Measurements from ENCODE around the gene SPTAN1.
"Not testable (repeated sequence)": the region's sequence is repeated elsewhere in the genome, so short reads cannot be mapped to it uniquely, and the experiment has no call there.

SPTAN1 gene

GRCh38 chr9:128552153-128552743, at the start of gene SPTAN1:
Gene SPTAN1 (plus strand): TSS chr9:128552587. CDS start chr9:128566741, 14,154 bp downstream.
- peak in 55 of 56 donors; percentile 52 to 97 (median 85) for DNase-seq

GRCh38 chr9:128503415-128503825, 49.0 kb upstream of the SPTAN1 start:
- not testable (repeated sequence) for DNase-seq

DNA sequence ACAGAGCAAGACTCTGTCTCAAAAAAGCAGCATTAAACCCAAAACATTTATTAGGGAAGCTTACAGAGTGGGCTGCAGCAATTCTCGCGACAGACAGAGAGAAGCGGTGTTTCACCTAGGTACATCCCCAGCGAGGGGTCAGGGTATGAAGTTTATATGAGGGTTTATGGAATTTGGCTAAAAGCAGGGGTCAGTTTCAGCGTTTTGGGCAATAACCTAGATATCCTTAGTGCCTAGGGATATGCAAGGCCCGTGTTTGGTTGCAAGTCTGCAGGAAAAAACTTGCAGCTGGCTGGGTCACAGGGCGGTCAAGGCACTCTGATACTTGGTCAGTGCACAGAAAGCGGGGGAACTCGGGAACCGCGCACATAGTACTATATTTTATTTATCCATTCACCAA, 48.5 kb upstream of the SPTAN1 start:
- no peak for DNase-seq

DNA sequence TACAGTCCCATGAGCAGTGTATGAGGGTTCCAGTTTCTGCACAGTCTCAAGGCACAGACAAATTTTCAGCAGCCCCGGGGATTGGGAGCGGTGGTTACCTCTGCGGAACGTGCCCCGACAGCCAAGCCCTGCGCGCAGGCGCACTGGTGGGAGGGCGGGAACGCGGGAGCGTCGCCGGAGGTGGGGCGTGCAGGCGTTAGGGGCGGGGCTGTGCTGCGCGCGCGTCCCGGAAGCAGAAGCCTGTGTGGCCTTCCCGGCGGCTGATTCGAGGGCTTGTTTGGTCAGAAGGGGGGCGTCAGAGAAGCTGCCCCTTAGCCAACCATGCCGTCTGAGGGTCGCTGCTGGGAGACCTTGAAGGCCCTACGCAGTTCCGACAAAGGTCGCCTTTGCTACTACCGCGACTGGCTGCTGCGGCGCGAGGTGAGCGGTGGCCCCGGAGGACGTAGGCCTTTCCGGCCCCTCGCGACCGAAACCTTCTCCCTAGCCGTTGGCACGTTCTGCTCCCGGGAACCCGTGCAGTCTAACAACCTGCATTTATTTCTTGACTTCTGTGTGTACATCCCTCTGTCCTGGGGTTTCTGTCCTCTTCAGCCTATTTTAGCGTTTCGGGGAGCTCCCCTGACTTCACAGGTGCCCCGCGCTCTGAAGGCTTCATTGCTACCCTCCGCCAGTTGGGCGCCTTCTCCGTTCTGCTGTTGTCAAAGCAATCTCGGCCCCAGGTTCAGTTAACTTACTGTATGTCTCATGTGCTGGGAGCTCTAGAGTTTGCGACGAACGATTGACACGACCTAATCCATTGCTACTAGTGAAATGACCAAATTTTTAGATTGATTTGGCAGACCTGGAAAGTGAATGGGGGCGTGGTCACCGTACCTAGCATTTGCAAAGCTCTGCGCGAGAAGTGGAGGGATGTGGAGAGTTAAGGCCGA, 47.6 kb upstream of the SPTAN1 start, which contains the start of gene GLE1:
Gene GLE1 (plus strand): TSS at position 235 of the 929 bp plus-strand sequence. CDS start 87 bp downstream, at position 322.
- peak in 55 of 56 donors; percentile 51 to 98 (median 91) for DNase-seq

- DNase-seq, result no peak
Observed at GRCh38 chr9:128505414-128505765, 47.0 kb upstream of the SPTAN1 start.

- DNase-seq, result not testable (repeated sequence)
Observed at GRCh38 chr9:128505906-128506305, 46.5 kb upstream of the SPTAN1 start.

GRCh38 chr9:128512820-128513219, 39.6 kb upstream of the SPTAN1 start:
- no peak for DNase-seq

- no peak for DNase-seq
Observed at GRCh38 chr9:128521956-128522355, 30.4 kb upstream of the SPTAN1 start.

DNA sequence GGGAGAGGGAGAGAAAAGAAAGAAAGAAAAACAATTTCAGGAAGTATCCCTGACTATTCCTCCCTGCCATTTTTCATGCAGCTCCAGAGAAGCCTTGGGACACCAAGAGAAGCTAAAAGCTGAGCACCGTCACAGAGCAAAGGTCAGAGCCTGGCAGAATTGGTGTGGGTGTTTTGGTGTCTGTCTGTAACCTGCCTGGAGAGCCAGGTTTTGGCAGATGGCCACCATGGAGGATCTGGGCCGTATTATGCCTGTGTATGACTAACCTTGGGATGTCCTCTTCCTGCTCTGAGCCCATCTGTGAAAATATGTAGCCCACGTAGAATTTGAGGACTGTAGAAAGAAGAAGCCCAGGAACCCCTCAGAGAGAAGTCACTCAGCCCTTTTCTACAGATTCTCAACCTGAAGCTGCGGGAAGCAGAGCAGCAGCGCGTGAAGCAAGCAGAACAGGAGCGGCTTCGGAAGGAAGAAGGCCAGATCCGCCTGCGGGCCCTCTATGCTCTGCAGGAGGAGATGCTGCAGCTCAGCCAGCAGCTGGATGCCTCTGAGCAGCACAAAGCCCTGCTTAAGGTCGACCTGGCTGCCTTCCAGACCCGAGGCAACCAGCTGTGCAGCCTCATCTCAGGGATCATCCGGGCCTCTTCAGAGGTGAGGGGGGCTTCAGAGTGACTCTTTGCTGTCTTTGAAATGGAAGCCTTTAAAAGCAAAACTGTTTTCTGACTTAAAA, 29.0 kb upstream of the SPTAN1 start:
- peak in 32 of 56 donors; percentile 1 to 53 (median 22) for DNase-seq

- no peak for DNase-seq
Observed at GRCh38 chr9:128526720-128527119, 25.7 kb upstream of the SPTAN1 start.

DNA sequence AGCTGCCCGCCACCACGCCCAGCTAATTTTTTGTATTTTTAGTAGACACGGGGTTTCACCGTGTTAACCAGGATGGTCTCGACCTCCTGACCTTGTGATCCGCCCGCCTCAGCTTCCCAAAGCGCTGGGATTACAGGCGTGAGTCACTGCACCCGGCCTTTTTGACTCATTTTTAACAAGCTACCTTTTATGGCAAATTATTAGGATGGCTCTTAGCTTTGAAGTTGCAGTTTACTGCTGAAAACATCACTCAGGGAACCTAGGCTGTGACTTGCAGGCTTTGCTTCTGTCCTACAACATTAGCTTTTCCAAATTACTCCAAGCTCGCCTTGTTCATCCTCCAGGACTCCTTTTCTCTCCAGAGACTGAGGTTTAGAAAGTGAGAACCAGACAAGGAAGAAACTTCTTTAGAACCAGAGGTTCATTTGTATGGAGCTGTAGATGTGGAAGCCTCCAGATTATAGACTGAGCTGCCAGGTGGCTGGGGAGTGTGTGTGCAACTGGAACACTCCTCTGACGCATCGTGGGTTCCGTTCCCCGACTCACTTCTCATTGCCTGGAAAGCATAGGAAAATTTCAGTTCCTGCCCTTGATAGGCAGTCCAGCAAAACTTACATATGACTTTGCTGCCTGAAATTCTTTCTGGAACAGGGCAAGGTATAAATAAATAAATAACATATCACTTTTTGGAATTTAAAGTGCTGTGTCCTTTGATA, 23.8 kb upstream of the SPTAN1 start:
- peak in 4 of 56 donors; percentile 7 to 32 (median 24) for DNase-seq

DNA sequence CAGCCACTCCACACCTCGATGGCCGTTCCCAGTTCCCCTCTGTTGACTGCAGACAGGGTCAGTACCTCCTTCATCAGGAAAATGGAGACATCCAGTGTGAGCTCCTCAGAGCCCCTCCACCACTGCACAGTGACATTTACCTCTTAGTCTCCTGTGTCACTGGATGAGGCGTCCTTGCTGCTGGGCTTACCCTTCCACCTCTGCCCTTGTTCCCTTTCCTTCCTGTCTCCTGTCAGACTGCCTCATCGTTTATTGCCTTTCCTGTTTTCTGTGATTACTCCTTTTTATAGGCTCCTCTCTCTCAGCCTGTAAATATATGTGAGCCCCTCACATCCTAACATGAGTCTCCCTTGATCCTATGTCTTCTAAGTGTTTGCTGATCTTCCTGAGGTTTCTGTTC, 23.2 kb upstream of the SPTAN1 start:
- no peak for DNase-seq

DNA sequence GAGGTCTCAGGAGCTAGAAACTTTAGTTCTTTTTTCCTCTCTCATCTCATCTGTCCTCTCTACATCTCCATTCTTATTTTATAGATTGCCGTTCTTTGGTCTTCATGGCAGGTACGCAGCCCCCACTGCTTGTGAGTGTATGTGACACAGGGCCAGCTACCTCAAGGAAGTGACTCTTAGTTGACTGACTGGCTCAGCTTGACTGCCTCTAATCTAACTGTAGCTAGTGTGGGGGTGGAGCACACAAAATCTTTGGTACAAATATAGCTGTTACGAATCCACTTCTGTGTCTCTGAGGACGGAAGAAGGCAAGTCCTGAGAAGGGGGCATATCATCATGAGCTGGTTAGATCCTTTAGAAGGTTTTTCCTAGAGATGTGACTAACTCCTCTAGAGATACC, 19.8 kb upstream of the SPTAN1 start:
- peak in 2 of 56 donors; percentile 6 to 30 for DNase-seq

GRCh38 chr9:128540634-128541360, 11.6 kb upstream of the SPTAN1 start:
- no peak for DNase-seq

GRCh38 chr9:128546504-128546903, 5.9 kb upstream of the SPTAN1 start:
- no peak for DNase-seq

DNA sequence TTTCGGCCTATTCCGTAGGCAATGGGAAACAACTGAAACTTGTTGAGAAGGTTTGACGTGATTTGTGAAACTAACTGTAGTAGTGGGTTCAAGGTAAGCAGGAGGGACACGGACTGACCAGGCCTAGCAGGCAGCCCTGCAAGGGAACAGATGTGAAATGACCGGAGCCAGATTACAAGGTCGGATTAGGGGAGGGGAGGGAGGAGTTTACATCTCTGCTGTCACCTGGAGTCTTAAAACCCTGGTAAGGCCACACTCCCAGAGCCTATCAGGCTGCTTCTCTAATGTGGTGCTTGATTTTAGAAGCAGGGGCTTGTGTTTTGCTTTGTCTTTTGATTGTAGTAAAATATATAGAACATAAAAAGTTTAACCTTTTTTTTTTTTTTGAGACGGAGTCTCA, 3.5 kb upstream of the SPTAN1 start:
- DNase-seq, result no peak

DNA sequence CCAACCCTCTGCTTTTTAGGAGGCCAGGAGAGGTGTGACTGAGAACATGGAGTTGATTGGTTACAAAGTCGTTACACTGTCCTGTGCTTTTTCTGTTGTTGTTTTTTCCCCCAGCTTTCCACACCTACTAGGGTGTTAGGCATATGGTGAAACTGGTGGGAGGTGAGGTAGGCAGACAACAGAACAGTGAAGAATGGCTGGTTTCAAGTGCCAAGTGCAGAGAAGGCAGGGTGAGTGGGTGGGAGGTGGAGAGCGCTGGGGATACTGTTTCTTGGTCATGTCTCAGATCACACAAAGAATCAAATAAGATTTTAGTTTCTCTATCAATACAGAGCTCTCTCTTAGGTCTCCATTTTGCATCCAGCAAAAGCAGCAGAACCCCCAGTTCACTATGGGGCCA, 2.2 kb upstream of the SPTAN1 start:
- DNase-seq, result peak in 2 of 56 donors; percentile 3 to 6

DNA sequence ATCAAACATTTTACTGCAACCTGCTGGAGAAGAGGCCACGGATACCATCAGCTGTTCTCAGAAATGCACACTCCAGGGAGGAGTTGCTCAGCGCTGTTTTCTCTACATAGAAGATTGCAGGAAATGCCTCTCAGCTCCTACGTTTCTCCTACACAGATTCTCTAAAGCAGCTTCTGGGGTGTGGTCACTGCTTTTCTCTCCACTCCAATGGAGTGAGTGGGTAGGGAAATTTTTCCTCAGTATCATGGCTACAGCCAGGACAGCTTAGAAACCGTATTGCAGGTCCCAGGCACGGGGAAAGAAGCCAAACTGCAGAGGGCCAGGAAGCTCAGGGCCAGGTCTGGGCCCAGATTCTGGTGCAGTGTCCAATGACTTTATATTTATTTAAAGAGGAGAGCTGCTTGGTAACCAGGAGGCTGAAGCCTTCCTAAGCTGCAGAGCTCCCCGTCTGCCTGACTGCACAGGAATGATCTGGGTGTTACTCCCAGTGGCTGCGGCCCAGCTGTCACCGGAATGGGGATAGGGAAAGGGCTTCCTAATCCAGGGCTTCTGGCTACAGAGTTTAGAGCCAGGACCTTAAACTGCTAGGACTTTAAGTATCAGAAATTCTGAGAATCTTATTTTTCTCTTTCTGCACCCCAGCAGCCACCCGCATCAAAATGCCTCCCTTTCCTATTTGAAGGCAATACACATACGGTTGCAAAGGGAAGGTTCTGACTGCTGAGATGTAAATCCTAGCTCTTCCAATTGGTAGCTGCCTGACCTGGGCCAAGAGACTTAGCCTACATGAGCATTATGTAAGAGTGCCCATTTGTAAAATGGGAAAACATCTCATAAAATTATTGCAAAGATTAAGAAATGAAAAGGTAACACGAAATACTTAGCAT, 1.4 kb upstream of the SPTAN1 start:
- peak in 45 of 56 donors; percentile 4 to 73 (median 35) for DNase-seq

DNA sequence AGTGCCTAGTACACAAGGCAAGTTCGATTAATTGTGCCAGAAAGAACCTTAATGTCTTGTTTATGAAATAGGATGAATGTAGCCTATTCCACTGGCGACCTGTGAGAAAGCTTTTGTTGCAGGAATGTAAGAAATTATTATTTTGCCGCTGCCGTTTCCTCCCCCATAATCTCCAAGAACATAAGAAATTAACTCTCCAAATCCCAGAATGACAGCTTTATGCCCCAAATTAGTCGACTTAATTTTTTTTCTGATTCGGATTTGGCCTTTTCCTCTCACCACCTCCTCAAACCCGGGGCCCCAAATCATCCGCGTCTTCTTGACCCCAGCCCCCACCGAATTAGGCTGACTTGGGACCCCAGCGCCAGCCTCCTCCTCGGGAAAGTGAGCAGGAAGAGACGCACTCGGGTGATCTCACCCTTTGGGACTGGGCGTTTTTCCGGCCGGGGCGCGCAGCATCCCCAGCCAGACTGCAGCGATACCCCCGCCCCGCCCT, 682 bp upstream of the SPTAN1 start:
- peak in 1 of 56 donors; percentile 83 for DNase-seq

All from nucleus accumbens (tissue), 56 donors.